Omental fat pad (tissue), 4 donors: ENCODE data around the gene NUP205. TPM values are rescaled to one million over a fixed set of nuclear protein-coding genes. Genes with fewer than 3 reads are reported as not detected.
A peak's percentile ranks its signal among the peaks of the same experiment; 100 is the strongest.

ENCODE experiments used
- ATAC-seq: fragments of 150-250 bp; one replicate; pipeline ENCODE4 v1.9.1; 2016; ENCODE audit warnings: mild to moderate bottlenecking, moderate library complexity; ENCODE audit not compliant: low FRiP score
- DNase-seq: peaks from one replicate; pipeline ENCODE4 v3.0.0-alpha.2; 2019; ENCODE audit warnings: low spot score
- CTCF ChIP-seq, 3 donors: fragments of 450-650 bp; IDR thresholded peaks; one replicate each; pipeline ENCODE4 v1.5.1; 2016 to 2017; ENCODE audit warnings: antibody characterized with exemption in 3 of 3, mild to moderate bottlenecking in 3 of 3, moderate library complexity in 2 of 3
- total RNA-seq, 4 donors: library from RNA; depleted of rRNA; stranded (reverse); fragments of >200 nt; gene quantifications; one replicate each; pipeline ENCODE4 v1.1.0, GENCODE V29; 2016

The NUP205 gene
- total RNA-seq, 4 donors from 2014 or later: 26.7 to 37.5 (median 30.7) TPM

DNA sequence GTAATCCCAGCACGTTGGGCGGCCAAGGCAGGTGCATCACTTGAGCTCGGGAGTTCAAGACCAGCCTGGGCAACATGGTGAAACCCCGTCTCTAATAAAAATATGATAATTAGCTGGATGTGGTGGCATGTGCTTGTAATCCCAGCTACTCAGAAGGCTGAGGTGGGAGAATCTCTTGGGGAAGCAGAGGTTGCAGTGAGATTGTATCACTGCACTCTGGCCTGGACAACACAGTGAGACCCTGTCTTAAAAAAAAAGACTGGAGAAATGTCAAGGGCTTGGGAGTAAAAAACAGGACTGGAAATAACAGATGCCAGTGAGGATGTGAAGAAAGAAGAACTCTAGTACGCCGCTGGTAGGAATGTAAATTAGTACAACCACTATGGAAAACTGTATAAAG lies 16.7 kb upstream of the NUP205 start:
- ATAC-seq (no peak), DNase-seq (no peak)
- TF ChIP-seq CTCF (IDR thresholded peaks at IDR 0.05): no peak

- DNase-seq (no peak), ATAC-seq (no peak)
- TF ChIP-seq CTCF (IDR thresholded peaks at IDR 0.05): no peak
Observed at GRCh38 chr7:135550196-135550595, 7.5 kb upstream of the NUP205 start.

- ATAC-seq: no peak
- TF ChIP-seq CTCF (IDR thresholded peaks at IDR 0.05): no peak
- DNase-seq: no peak
Observed at GRCh38 chr7:135552148-135552547, 5.6 kb upstream of the NUP205 start.

- no peak for DNase-seq
- no peak for TF ChIP-seq CTCF (IDR thresholded peaks at IDR 0.05)
- ATAC-seq: no peak
Observed at GRCh38 chr7:135553346-135553745, 4.4 kb upstream of the NUP205 start.

- peak; percentile 58 for ATAC-seq
- peak; percentile 45 for DNase-seq
- no peak for TF ChIP-seq CTCF (IDR thresholded peaks at IDR 0.05)
Observed at GRCh38 chr7:135558337-135558767, 635 bp downstream of the NUP205 start.

- ATAC-seq (no peak), DNase-seq (no peak)
- no peak for TF ChIP-seq CTCF (IDR thresholded peaks at IDR 0.05)
Observed at GRCh38 chr7:135558881-135559280, 1.2 kb downstream of the NUP205 start.

- TF ChIP-seq CTCF (IDR thresholded peaks at IDR 0.05): no peak
- ATAC-seq (no peak), DNase-seq (no peak)
Observed at GRCh38 chr7:135560631-135561030, 2.9 kb downstream of the NUP205 start.
